ENCODE results near the gene ATG4D. TPM values are rescaled to one million over a fixed set of nuclear protein-coding genes. Genes with fewer than 3 reads are reported as not detected.

ATG4D gene
- total RNA-seq = 10 to 100 TPM; 26.8 to 35.3 TPM

DNA sequence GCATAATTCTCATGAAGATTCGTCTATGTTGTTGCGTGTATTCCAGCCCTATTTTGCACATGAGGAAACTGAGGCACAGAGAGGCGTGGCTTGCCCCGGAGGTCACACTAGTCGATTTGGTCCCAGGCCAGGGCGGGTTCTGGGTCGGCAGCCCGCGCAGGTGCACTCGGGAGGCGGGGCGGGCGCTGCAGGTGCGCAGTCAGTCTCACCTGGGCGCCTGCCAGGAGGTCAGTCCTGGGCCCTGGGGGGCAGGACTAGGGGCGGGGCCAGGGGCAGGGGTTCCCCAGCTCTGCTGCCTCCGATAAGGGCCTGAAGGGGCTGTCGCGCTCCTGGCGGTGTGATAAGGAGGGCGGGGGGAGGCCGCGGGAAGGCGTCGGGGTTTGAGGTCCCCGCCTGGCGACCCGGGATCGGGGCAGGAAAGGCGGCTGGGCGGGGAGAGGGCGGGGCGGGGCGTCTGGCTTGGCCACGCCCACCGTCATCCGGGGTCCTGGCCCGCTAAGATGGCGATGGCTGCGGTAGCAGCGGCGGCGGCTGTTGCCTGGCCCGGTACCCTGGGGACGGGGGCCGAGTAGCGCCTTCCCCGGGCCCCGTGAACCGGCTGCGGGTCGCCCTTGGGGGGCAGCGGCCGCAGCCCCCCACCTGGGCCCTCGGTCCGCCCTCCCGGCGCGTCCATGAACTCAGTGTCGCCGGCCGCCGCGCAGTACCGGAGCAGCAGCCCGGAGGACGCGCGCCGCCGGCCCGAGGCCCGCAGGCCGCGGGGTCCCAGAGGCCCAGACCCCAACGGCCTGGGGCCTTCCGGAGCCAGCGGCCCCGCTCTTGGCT is at the start of gene ATG4D:
TSS of gene ATG4D (plus strand) at position 485 of the 822 bp plus-strand sequence. CDS start at position 672, 187 bp downstream.

DNA sequence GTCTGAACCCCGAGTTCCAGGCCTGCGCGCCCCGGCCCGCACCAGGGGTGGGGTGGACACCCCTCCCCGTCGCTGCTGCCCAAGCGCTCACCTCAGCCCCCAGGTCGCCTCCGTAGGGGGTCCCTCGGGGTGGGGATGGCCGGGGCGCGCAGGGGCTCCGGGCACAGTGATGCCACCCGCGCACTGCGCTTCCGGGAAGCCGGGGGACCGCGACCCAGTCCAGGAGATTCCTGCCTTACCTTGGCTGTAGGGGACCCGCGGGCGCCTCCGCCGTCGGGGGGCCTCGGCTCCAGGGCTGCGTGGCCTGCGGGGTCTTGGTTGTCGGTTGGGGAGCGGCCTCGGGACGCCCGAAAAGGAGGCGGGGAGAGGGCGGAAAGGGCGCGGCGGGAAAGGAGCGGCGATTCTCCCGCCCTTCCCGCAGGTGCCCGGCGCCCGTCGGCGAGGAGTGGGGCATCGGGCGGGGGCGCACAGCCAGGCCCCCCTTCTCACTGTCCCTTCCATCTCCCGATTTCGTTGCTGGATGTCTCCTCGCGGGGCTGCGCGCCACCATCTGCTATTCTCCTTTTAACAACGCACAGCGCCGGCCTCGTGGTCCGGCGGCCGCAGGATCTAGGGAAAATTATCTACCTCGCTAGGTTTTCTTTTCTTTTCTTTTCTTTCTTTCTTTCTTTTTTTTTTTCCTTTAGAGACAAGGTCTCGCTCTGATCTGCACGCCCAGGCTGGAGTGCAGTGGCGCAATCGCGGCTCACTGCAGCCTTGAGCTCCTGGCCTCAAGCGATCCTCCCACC is 40.5 kb upstream of the ATG4D start, which contains the start of gene KEAP1:
TSS of gene KEAP1 (minus strand) at position 355 of the 788 bp plus-strand sequence. CDS start 3,323 bp downstream, outside the sequence.

DNA sequence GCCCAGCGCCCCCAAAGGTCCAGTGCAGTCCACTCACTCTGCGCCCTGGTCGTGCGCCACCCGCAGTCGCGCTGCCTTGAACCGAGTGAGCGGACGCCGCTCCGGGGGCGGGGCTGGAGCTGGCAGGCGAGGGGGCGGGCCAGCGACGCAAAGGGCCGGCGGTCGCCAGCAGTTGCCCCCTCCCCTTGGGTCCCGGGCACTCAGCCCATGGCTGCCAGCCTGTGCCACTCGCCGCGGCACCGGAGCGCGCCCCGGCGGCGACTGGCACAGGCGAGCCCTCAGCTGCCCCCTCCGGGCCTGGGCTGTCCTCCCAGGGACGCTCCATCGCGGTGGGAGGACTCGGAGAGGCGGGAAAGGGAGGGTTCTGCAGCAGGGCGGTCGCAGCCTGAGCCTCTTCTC is 26.3 kb upstream of the ATG4D start, which contains the start of gene S1PR5:
TSS of gene S1PR5 (minus strand) at position 87 of the 399 bp plus-strand sequence. CDS start 2,436 bp downstream, outside the sequence.

DNA sequence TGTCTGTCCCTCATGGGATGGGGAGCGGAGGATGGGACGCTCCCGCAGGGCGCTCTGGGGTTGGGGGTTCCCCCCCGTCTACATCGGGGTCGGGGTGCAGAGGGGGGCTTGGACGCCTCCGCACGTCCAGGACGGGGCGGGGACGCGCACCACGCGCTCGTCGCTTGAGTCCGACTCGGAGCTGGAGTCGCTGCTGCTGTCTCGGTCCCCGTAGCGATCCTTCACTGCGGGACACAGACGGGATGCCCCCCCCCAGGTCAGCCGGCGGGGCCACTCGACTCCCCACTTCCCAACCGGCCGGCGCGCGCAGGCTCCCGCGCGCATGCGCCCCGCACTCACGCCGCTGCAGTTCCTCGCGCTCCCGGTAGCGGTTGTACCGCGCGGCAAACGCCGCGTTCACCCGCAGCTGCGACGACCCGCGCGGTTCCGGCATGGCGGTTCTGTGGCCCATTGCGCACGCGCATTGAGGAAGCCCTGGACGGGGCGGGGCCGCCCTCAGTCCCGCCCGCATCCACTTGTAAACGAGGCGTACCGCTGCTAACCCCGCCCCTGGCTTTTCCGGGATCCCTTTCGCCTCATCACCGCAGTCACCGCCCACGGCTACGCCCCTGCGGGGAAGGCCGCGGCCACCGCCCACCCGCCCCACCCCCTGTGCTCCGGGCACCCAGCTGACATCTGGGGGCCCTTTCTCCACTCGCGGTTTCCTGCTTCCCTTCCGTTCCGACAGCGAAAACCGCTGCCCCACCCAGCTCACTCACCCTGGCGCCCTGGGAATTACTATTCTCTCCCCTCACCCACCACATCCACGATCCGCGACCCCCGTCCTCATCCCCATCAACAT is 22.1 kb downstream of the ATG4D start, which contains the start of gene KRI1:
TSS of gene KRI1 (minus strand) at position 444 of the 841 bp plus-strand sequence. CDS start at position 433, 11 bp downstream.

DNA sequence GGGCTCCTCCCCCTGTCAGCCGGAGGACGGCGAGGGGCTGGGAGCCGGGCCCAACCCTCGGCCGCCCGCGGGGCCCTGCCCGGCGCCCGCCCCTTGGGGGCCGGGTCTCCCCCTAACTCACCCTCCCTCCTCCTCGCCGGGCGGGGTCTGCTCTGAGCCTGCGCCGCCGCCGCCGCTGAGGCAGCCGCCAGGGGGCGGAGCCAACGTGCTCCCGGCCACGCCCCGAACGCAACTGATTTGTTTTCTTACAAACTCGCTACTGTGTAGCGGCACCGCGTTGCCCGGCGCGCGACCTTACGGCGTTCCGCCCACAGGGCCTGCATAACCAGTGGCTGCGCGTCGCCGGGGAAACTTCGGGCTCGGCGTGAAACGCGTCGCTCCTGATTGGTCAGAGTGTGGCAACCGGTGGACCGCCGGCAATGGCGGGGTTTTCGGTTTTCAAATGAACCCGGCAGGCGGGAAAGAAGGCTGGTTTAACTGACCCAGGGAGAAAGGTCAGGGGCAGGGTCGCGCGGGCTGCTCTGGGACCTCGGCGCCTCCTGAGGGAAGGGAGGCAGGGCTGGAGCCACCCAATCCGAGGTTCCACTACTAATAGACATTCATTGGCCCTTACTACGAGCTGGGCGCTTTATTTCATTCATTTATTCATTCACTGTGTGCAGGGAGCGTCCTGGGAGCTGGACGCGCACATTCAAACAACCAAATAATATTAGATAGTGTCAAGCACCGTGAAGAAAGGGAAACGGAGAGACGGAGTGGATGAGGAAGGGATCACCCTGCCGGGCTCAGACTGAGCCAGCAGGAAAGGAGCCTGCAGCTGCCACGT is 25.3 kb downstream of the ATG4D start, which contains the start of gene CDKN2D:
TSS of gene CDKN2D (minus strand) at position 154 of the 826 bp plus-strand sequence. CDS start 326 bp downstream, outside the sequence.

DNA sequence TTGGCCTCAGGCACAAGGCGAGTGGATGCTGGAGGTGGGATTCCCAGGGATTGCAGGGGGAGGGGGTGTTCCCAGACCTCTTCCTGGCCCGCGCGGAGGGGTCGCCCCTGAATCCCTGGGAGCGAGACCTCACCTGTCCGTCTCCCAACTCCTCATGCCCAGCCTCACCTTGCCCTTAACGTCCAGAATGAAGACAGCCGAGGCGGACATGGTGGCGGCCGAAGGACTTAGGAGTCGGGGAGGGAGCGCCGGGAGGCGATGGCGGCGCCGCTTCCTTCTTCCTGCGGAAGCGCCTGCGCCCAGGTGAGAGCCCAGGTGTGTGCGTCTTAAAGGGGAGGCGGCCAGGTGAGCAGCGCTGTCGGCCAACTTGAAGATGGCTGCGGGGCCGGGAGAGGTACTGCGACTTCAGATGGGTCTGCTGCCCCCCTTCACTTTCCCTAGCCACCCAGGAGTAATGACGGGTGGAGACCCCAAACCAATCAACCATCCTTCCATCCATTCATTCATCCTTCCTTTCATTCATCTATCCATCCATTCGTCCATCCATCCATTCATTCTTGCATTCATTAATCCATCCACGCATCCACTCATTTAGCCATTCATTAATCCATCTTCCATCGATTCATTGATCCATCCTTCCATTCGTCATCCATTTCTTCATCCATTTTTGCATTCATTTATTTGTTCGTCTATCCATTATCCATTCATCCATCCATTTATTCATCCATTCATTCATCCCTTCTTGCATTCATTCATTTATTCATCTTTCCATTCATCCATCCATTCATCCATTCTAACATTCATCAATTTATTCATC is 43.5 kb downstream of the ATG4D start, which contains the start of gene AP1M2:
TSS of gene AP1M2 (minus strand) at position 291 of the 817 bp plus-strand sequence. CDS start at position 210, 81 bp downstream.

Small RNA genes lying within 50 kb of the gene (small RNA-seq; reads per million reads assigned to genes)
- gene MIR1238 (0 reads per million in 2 donors), gene RNU7-140P (0 reads per million in 2 donors)

Other genes with a start within 250 kb of the ATG4D start
- gene ZGLP1, start 234.1 kb upstream of the ATG4D start, total RNA-seq = under 1 TPM; 0.33 to 0.34 TPM
- gene FDX2, start 227.9 kb upstream of the ATG4D start, total RNA-seq = 10 to 100 TPM in 1 of 2 donors, 1 to 10 TPM in 1; 10.0 to 13.3 TPM
- gene RAVER1, start 210.4 kb upstream of the ATG4D start, total RNA-seq = 10 to 100 TPM; 13.1 to 15.3 TPM
- 10 to 100 TPM in 1 of 2 donors, 1 to 10 TPM in 1; 5.5 to 10.3 TPM for gene ICAM3, start 204.3 kb upstream of the ATG4D start, total RNA-seq
- gene TYK2, start 163.3 kb upstream of the ATG4D start, total RNA-seq = 10 to 100 TPM; 69.5 to 85.6 TPM
- 100 to 1,000 TPM; 143 to 207 TPM for gene CDC37, start 140.4 kb upstream of the ATG4D start, total RNA-seq
- 1 to 10 TPM; 5.3 to 6.5 TPM for gene PDE4A, start 123.4 kb upstream of the ATG4D start, total RNA-seq
- gene KEAP1, start 40.5 kb upstream of the ATG4D start, total RNA-seq = 10 to 100 TPM; 67.3 to 71.6 TPM
- under 1 TPM in 1 of 2 donors, not detected in 1; under 0.01 TPM for gene S1PR5, start 26.5 kb upstream of the ATG4D start, total RNA-seq
- 10 to 100 TPM in 1 of 2 donors, 1 to 10 TPM in 1; 5.9 to 10.3 TPM for gene KRI1, start 22.1 kb downstream of the ATG4D start, total RNA-seq
- gene CDKN2D, start 25.1 kb downstream of the ATG4D start, total RNA-seq = 10 to 100 TPM in 1 of 2 donors, 1 to 10 TPM in 1; 10.0 to 12.7 TPM
- not detected for gene AP1M2, start 43.4 kb downstream of the ATG4D start, total RNA-seq
- 1 to 10 TPM; 6.7 to 9.3 TPM for gene SLC44A2, start 81.6 kb downstream of the ATG4D start, total RNA-seq
- gene ILF3, start 110.4 kb downstream of the ATG4D start, total RNA-seq = 100 to 1,000 TPM; 106 to 163 TPM
- gene QTRT1, start 157.5 kb downstream of the ATG4D start, total RNA-seq = 10 to 100 TPM; 27.2 to 38.3 TPM
- gene DNM2, start 174.2 kb downstream of the ATG4D start, total RNA-seq = 100 to 1,000 TPM; 110 to 114 TPM